ENCODE measurements around the gene PPCDC. TPM values are rescaled to one million over a fixed set of nuclear protein-coding genes. Genes with fewer than 3 reads are reported as not detected.

The PPCDC gene
- total and polyA plus RNA-seq, 2 of the 4 experiments (the other 2 are of a cell fraction): 13.3 to 16.3 TPM

GRCh38 chr15:75068748-75069147 is 45.4 kb downstream of the PPCDC start:
- H2AK5ac ChIP-seq (ENCODE audit: low read depth, low read length): no peak overlapping the region
- in situ Hi-C loops (cut with MboI; ENCODE audit: low sequenced_read_pairs) (no loop called here), dilution Hi-C loops (cut with HindIII; ENCODE audit: low sequenced_read_pairs, unreplicated experiment) (no loop called here), intact Hi-C loops (cut with micrococcal nuclease) (no loop called here)
- 0 out of 2 replicates have a peak, but pooled peaks cover 2% of the 10 kb centered on the region for H3K9me3 ChIP-seq (ENCODE audit: control insufficient read depth, insufficient read depth, low read length)
- H4K5ac ChIP-seq (ENCODE audit: low read depth, low read length): no peak overlapping the region
- no peak overlapping the region for H2BK20ac ChIP-seq (ENCODE audit: low read depth, low read length)
- no peak overlapping the region for H3K27ac ChIP-seq (ENCODE audit: insufficient read depth, low read length)
- no peak overlapping the region for H2BK120ac ChIP-seq (ENCODE audit: low read depth, low read length)
- no peak overlapping the region for H2BK15ac ChIP-seq (ENCODE audit: low read depth, low read length)
- ChIA-PET POLR2A (ENCODE audit: unreplicated experiment) (no interaction called here), CTCF (no interaction called here)
- no peak overlapping the region for H2AFZ ChIP-seq (replicated peaks; ENCODE audit: low read length, poor library complexity)
- H4K20me1 ChIP-seq (ENCODE audit: insufficient read depth, low read length): 0 out of 2 replicates have a peak, but pooled peaks cover 3% of the 10 kb centered on the region
- H3K23ac ChIP-seq (ENCODE audit: low read depth, low read length): no peak overlapping the region
- H3K14ac ChIP-seq (replicated peaks; ENCODE audit: low read depth, low read length): no peak overlapping the region
- H3K36me3 ChIP-seq (ENCODE audit: control insufficient read depth, insufficient read depth, low read length): no peaks in the 10 kb centered on the region
- no peak for DNase-seq
- no TSS peak for BruUV-seq (replicated peaks)
- peaks cover 17% of the 10 kb centered on the region for H3K27me3 ChIP-seq (ENCODE audit: control insufficient read depth, insufficient read depth, low read length)
- H3K9ac ChIP-seq (ENCODE audit: low read depth, low read length): no peak overlapping the region
- no peak overlapping the region for H4K8ac ChIP-seq (ENCODE audit: low read depth in 2 of 2, low read length in 2 of 2)
- H3K4me3 ChIP-seq (ENCODE audit: insufficient read depth, low read depth, low read length): no peak overlapping the region
- H3K18ac ChIP-seq (ENCODE audit: low read depth, low read length): no peak overlapping the region
- H3K4me2 ChIP-seq (ENCODE audit: low read depth, low read length): no peak overlapping the region
- H3K9me1 ChIP-seq (ENCODE audit: insufficient read depth, low read length): no peaks in the 10 kb centered on the region
- H2AK9ac ChIP-seq (replicated peaks; ENCODE audit: low read depth, low read length, poor library complexity): no peak overlapping the region
- no peak overlapping the region for H4K91ac ChIP-seq (ENCODE audit: insufficient read depth, low read depth, low read length)
- H2BK5ac ChIP-seq (ENCODE audit: low read depth, low read length, poor library complexity, severe bottlenecking): no peak overlapping the region
- no peak for ATAC-seq (ENCODE audit: low read depth)
- TF ChIP-seq RCOR1 (IDR thresholded peaks at IDR 0.05; ENCODE audit: insufficient replicate concordance, low read length) (no peak), CTCF (conservative IDR thresholded peaks at IDR 0.05; ENCODE audit: low read depth, low read length) (no peak), CHD1 (IDR thresholded peaks at IDR 0.05; ENCODE audit: low read depth, low read length) (no peak), CEBPB (IDR thresholded peaks at IDR 0.05; ENCODE audit: low read depth, low read length) (no peak), MAFK (IDR thresholded peaks at IDR 0.05; ENCODE audit: low read depth, low read length) (no peak), POLR2A (IDR thresholded peaks at IDR 0.05; ENCODE audit: low read depth, low read length) (no peak), MXI1 (IDR thresholded peaks at IDR 0.05; ENCODE audit: borderline replicate concordance, low read depth, low read length) (no peak), NFE2L2 (IDR thresholded peaks at IDR 0.05; ENCODE audit: low read depth, low read length) (no peak), MAZ (IDR thresholded peaks at IDR 0.05; ENCODE audit: borderline replicate concordance, low read depth, low read length) (no peak), FOS (IDR thresholded peaks at IDR 0.05; ENCODE audit: low read depth, low read length) (no peak), BHLHE40 (IDR thresholded peaks at IDR 0.05; ENCODE audit: low read depth, low read length) (no peak), SMC3 (IDR thresholded peaks at IDR 0.05; ENCODE audit: low read depth, low read length) (no peak), RFX5 (IDR thresholded peaks at IDR 0.05; ENCODE audit: low read depth, low read length) (no peak), RAD21 (IDR thresholded peaks at IDR 0.05; ENCODE audit: low read length) (no peak)
- TF ChIP-seq, protein P1, sequence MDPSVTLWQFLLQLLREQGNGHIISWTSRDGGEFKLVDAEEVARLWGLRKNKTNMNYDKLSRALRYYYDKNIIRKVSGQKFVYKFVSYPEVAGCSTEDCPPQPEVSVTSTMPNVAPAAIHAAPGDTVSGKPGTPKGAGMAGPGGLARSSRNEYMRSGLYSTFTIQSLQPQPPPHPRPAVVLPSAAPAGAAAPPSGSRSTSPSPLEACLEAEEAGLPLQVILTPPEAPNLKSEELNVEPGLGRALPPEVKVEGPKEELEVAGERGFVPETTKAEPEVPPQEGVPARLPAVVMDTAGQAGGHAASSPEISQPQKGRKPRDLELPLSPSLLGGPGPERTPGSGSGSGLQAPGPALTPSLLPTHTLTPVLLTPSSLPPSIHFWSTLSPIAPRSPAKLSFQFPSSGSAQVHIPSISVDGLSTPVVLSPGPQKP (IDR thresholded peaks at IDR 0.05; ENCODE audit: borderline replicate concordance, low read depth, low read length): no peak
- TF ChIP-seq, protein P2, sequence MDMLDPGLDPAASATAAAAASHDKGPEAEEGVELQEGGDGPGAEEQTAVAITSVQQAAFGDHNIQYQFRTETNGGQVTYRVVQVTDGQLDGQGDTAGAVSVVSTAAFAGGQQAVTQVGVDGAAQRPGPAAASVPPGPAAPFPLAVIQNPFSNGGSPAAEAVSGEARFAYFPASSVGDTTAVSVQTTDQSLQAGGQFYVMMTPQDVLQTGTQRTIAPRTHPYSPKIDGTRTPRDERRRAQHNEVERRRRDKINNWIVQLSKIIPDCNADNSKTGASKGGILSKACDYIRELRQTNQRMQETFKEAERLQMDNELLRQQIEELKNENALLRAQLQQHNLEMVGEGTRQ (IDR thresholded peaks at IDR 0.05; ENCODE audit: low read depth, low read length): no peak
- H3K79me1 ChIP-seq (ENCODE audit: low read depth in 1 of 2, low read length in 2 of 2): no peaks in the 10 kb centered on the region
- no peaks in the 10 kb centered on the region for H3K4me1 ChIP-seq (ENCODE audit: control insufficient read depth, insufficient read depth, low read length)
- H3K56ac ChIP-seq (ENCODE audit: extremely low read depth, insufficient read depth, low read length): no peak overlapping the region
- H3K4ac ChIP-seq (ENCODE audit: low read depth, low read length): no peak overlapping the region
